ENCODE data around the gene NIF3L1.
"Not testable (repeated sequence)": the region's sequence is repeated elsewhere in the genome, so short reads cannot be mapped to it uniquely, and the experiment has no call there.

Gene NIF3L1

DNA sequence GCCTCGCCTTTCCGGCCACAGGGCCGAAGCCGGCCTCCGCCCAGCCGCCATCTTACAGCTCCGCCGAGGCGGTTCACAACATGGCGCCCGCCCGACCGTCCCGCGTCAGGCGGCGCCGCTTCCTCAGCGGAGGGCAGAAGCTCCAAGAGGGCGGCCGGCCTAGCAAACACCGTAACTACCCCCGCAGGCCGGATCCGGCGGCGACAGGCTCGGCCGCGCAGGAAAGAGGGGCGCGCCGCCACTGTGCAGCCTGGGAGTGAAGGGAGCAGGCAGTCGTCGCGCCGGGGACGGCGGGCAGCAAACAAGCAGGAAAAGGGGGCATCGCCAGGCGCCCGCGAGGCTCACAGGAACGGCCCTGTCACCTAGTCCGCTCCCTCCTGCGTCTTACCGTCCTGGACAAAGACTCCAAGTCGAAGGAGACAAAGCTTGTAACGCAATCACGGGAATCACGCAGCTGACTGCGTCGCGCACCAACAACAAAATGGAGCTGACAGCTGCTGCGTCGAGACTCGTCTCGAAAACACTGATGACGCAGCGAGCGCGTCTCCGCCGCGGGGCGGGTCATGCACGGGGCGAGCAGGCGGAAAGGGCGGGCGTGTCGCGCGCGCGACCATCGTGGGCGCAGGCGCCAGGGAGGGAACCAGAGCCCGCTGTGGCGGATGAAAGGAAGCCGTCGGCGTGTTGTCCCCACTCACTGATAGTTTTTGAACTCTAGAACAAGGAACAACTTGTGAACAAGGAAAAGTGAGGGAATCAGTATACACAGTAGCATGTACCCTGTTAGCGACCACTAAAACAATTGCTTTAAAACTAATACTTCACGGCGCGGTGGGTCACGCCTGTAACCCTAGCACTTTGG, 24.8 kb upstream of the NIF3L1 start, which contains the start of gene CLK1:
Gene CLK1, minus strand, starts transcription at position 483 of the 859 bp plus-strand sequence. CDS start 2,796 bp downstream, outside the sequence.
- DNase-seq, result peak; percentile 91
- in situ Hi-C loops (cut with MboI; ENCODE audit: low pct_unique_long_range_greater_than_20kb, low sequenced_read_pairs), result no loop called here

DNA sequence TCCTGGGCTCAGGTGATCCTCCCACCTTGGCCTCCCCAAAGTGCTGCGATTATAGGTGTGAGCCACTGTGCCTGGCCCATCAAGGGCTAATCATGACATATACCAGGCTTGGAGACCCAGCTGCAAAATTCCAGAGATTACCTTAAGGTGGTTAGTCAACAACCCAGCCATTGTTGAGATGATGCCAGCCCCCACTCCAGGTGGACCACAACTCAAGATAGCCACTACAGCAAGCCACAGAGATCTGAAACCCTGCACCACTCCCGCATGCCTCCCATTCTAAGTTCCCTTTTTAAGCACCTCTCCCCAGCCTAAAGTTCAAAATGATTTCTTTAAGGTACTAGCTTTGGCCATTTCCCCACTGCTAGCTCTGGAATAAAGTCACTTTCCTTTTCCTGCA, 20.2 kb upstream of the NIF3L1 start:
- peak; percentile 65 for DNase-seq
- in situ Hi-C loops (cut with MboI; ENCODE audit: low pct_unique_long_range_greater_than_20kb, low sequenced_read_pairs), result no loop called here

DNA sequence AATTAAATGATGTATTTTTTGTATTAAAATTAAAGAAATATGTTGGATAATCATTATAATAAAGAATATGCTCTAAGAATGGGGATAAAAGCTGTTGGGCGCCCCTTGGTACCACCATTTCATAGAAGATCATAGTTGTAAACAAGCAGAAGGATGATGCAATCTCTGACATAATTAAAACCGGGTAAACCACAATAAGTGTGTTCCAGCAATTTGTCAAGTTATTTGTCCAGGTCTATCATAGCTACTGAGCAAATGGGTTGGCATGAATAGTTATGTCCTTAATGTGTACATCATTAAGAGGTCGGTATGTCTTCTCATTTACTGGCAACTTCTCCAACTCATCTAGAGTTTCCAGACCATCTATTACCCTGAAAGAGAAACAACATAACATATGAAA, 18.0 kb upstream of the NIF3L1 start:
- in situ Hi-C loops (cut with MboI; ENCODE audit: low pct_unique_long_range_greater_than_20kb, low sequenced_read_pairs), result no loop called here

DNA sequence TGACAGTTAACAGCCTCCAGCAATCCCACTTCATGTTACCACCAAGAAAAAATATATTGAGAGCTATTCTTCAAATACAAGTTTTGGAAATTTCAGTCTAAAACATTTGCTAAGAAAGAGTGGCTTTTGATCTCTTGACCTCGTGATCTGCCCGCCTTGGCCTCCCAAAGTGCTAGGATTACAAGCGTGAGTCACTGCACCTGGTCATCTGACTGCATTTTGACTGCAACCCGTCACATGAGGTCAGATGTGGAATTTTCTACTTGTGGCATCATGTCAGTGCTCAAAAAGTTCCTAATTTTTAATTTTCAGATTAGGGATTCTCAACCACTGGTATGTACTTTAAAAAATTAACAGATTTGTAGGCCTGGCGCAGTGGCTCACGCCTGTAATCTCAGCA, 15.6 kb upstream of the NIF3L1 start:
- no peak for DNase-seq
- in situ Hi-C loops (cut with MboI; ENCODE audit: low pct_unique_long_range_greater_than_20kb, low sequenced_read_pairs), result no loop called here

More for the DNA sequence above, 18.0 kb upstream of the NIF3L1 start:
- DNase-seq, result no peak

DNA sequence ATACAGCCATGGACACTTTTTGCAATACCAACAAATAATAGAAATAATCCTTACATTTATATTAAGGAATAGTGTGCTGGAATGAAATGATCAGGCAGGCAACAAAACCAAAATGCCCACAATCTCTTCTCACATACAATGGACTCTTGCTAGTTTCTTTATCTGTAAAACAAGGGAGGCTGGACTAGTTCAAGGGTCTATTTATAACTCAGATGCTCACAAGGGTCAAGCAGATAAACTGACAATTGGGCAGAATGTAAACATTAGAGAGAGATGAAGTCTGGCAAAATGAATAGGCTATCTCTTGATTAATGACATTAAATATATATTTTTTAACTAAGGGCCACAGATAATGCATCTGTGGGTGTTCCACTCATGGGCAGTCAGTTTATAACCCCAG, 11.7 kb upstream of the NIF3L1 start:
- in situ Hi-C loops (cut with MboI; ENCODE audit: low pct_unique_long_range_greater_than_20kb, low sequenced_read_pairs), result no loop called here

DNA sequence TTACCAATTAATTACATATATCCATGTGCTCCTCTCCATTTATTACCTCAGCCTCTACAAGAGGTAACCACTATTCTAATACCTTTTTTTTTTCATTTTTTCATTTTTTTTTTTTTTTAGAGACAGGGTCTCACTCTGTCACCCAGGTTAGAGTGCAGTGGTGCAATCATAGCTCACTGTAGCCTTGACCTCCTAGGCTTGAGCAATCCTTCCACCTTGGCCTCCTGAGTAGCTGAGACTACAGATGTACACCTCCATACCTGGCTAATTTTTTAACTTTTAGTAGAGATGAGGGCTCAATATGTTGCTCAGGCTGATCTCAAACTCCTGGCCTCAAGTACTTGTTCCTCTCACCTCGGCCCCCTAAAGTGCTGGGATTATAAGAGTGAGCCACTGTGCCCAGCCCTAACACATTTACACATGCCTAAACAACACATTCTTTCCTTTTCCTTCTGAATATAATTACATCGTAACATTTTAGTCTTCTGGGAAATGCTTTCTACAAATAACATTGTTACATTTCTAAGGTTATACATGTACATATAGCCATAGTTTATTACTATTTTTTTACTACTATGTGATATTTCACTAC, 10.8 kb upstream of the NIF3L1 start:
- DNase-seq, result no peak
- in situ Hi-C loops (cut with MboI; ENCODE audit: low pct_unique_long_range_greater_than_20kb, low sequenced_read_pairs), result no loop called here

More for the DNA sequence above, 11.7 kb upstream of the NIF3L1 start:
- no peak for DNase-seq

DNA sequence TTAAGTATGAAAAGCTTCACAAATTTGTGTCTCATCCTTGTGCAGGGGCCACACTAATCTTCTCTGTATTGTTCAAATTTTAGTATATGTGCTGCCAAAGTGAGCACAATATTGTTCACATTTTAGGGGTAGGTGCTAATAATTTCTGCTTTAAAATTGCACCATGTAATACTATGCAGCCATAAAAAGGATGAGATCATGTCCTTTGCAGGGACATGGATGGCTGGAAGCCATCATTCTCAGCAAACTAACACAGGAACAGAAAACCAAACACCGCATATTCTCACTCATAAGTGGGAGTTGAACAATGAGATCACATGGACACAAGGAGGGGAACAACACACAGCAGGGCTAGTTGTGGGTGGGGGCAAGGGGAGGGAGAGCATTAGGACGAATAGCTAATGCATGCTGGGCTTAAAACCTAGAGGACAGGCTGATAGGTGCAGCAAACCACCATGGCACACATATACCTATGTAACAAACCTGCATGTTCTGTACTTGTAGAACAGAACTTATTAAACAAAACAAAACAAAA, 7.4 kb upstream of the NIF3L1 start:
- DNase-seq; in situ Hi-C loops (cut with MboI; ENCODE audit: low pct_unique_long_range_greater_than_20kb, low sequenced_read_pairs): not testable (repeated sequence)

DNA sequence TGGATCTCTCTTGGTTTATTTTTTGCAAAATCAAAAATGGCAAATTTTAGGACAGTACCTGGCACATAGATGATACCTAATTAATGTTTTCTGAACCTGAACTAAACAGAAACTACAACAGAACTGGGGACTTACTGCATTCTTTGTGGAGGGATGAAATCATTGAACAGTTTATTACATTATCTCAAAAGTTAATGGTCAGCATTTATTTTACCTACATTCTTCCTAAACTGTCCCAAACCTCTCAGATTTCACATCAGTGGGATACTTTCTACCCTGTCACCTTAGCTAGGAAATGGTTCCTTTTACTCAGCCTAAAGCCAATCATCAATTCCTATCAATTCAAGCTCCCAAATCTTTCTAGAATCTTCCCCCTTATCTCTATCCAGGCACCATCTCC, 10.3 kb downstream of the NIF3L1 start:
- in situ Hi-C loops (cut with MboI; ENCODE audit: low pct_unique_long_range_greater_than_20kb, low sequenced_read_pairs), result no loop called here

DNA sequence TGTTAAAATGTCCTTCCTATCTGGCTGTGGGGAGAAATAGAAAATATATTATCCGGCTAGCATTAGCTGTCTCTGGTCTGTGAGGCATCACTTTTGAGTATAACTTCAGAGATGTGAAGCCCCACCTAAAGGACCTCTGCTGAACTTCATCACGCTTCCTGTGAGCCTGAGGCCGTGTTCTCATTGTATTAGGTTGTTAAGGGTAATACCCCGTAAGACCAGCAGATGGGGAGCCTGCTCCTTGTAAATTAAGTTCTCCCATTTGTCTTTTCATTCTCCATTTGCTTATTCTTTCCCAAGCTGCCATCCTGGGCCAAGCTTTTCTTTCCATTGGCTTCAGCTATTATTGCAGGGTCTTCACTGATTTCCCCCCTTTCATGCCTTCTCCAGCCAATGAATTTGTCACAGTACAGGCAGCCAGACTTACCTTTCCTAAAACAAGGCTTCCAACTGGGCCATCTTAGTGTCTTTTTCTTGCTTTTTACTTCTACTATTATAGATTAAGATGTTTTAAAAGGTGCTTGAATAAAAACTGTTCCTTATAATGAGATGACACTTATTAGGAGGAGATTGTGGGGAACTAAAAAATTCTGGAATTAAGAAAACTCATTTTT, 12.4 kb downstream of the NIF3L1 start:
- DNase-seq, result peak; percentile 94
- in situ Hi-C loops (cut with MboI; ENCODE audit: low pct_unique_long_range_greater_than_20kb, low sequenced_read_pairs), result no loop called here

More for the DNA sequence above, 10.3 kb downstream of the NIF3L1 start:
- DNase-seq, result no peak

DNA sequence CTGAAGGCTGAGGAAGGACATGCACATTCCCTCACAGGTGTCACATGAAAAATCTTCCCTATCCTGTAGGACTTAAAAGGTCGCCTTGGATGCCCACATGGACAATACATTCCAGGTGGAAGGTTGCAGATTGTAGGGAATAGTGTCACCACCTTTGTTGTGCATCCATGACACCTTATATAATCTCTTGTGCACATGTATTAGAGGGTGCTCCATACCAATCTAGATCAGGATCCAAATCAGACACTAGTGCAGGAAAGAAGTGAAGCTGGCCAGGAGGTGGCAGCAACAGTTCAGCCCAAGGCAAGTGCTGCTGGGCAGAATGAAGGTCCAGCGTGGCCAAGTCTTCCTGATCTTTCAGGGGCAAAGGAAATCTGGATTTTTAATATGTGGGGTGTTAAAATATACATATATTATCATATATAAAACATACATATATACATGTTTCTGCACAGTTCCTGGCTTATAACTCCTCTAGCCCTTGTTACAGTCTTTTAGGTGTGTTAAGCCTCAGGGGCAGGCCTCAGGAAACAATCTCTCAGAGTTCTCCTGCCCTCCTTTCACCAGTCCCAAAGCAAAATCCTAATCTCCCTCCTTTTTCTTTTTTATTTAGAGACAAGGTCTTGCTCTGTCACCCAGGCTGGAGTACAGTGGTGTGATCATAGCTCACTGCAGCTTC, 16.6 kb downstream of the NIF3L1 start:
- in situ Hi-C loops (cut with MboI; ENCODE audit: low pct_unique_long_range_greater_than_20kb, low sequenced_read_pairs), result no loop called here

DNA sequence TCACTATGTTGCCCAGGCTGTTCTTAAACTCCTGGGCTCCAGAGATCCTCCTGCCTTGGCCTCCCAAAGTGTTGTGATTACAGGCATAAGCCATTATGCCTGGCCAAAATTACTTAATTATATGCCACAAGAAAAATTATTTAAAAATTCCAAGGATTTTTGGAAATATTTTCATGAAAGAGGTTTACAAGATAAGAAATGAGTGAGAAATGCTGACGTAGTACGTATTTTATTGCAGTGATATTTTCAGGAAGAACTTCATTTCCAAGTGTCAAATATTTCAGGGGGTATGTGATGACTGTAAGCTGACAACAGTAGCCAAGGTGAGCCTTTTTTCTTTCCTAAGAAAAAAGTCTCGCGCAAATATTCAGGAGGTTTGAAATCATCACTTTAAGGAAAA, 20.8 kb downstream of the NIF3L1 start:
- in situ Hi-C loops (cut with MboI; ENCODE audit: low pct_unique_long_range_greater_than_20kb, low sequenced_read_pairs), result no loop called here
- no peak for DNase-seq

More for the DNA sequence above, 16.6 kb downstream of the NIF3L1 start:
- DNase-seq, result peak; percentile 64

DNA sequence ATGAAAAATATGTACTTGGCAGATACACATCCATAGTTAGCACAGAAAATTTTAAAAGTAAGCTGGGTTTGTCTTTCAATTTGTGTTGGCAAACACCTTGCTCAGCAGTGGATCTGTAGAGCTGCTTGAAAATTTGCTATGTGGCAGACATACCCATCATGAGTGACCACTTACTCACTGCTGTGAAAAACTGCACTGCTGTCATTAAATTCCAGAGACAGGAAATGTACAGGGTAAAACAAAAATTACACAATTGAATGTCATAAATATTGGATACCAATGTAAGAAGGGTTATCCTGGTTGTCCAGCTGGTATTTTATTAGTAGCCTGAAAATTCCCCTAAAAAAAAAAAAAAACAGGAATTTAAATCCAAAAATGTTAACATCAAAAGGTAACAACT, 24.5 kb downstream of the NIF3L1 start:
- no peak for DNase-seq

DNA sequence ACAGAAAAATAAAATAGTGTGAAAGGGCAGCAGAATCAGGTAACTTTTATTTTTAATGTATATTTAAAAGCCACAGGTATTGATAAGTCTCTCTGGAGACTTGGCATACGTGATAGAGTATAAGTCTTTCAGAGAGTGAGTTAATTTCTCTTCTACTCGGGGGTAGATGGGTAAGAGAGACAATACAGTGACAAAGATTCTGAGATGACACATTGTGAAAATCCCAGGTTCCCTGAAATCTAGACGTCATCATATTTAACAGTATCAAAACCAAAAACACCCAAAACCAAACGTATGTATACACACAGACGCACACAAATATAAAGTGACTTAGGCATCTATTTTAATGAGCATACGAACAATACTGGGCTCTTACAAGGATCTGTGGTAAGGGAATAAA, 33.3 kb downstream of the NIF3L1 start:
- in situ Hi-C loops (cut with MboI; ENCODE audit: low pct_unique_long_range_greater_than_20kb, low sequenced_read_pairs), result no loop called here
- no peak for DNase-seq

More for the DNA sequence above, 24.5 kb downstream of the NIF3L1 start:
- in situ Hi-C loops (cut with MboI; ENCODE audit: low pct_unique_long_range_greater_than_20kb, low sequenced_read_pairs), result no loop called here

DNA sequence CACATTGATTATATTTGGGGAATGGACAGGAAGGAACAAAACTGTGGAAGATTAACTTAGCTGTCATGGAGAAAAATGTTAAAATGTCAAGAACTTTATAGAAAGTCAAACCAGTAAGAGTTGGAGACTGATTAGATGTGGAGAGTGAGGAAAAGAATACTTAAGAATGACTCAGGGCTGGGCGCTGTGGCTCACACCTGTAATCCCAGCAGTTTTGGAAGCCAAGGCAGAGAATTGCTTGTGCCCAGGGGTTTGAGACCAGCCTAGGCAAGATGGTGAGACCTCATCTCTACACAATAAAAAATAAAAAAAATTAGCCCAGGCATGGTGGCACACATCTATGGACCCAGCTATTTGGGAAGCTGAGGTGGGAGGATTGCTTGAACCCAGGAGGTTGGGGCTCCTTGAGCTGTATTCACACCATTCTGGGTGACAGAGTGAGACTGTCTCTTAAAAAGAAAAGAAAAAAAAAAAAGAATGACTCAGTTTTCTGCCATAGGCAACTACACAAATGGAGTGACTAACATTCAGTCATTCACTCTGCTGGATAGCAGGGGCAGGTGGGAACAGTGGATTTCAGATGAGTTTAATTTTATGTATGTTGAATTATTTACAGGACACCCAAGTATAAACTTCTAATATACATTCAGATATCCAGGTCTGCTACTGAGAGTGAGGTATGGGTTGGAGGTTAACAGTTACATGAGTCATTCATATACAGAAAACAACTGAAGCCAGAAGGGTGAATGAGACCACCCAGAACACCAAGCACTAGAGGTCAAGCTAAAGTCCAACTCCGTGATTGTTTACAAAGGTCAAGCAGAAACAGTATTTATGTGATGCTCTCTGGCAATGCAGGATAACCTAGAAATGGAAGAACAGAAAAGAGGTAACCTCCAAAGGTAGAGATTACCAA, 40.4 kb downstream of the NIF3L1 start:
- no peak for DNase-seq

DNA sequence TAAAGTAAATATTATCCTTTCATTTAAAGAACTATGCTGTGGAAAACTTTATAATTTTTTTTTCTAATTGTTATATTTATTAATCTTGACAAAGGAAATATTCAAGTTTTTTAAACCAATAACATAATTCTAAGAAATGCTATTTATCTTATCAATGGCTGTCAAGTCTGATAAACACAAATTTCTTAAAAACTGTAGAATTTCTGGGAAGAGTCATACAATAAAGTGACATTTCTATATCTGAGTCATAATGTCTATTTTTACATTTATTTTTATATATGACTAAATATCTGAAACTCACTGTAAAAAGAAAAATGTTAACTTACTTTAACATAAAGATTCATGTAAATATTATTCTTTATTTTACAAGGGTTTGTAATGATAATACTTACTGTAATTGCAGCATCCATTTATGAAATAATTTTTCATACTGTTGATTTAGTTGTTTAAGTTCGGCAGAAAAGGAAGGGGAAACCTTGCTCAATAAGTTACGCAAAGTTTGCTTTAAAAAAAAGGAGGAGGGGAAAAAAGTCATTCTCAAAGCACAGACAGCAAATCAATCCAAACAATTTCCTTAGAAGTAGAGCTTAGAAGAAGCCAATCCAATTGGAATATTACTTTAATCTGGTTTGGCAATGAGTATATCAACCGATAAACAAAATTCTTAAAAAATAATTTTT, 41.9 kb downstream of the NIF3L1 start:
- DNase-seq, result no peak
- in situ Hi-C loops (cut with MboI; ENCODE audit: low pct_unique_long_range_greater_than_20kb, low sequenced_read_pairs), result no loop called here

More for the DNA sequence above, 40.4 kb downstream of the NIF3L1 start:
- in situ Hi-C loops (cut with MboI; ENCODE audit: low pct_unique_long_range_greater_than_20kb, low sequenced_read_pairs), result no loop called here

DNA sequence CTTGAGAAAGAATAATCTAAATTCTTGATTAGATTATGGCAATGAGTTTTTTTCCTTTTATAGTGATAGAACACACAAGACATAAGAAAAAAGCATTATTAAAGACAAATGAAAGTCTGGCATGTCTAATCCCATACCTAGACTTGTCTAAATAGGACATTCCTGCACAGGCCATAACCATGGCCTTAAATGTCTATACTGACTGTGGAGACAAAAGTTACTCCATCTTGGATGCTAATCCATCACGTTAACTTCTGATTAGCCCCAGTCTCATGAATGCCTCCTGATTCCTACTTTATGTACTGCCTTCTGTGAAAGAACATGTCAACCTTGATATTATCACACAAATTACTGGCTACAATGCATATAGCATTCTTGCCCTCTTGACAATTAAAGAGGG, 50.7 kb downstream of the NIF3L1 start:
- in situ Hi-C loops (cut with MboI; ENCODE audit: low pct_unique_long_range_greater_than_20kb, low sequenced_read_pairs), result no loop called here
- no peak for DNase-seq

DNA sequence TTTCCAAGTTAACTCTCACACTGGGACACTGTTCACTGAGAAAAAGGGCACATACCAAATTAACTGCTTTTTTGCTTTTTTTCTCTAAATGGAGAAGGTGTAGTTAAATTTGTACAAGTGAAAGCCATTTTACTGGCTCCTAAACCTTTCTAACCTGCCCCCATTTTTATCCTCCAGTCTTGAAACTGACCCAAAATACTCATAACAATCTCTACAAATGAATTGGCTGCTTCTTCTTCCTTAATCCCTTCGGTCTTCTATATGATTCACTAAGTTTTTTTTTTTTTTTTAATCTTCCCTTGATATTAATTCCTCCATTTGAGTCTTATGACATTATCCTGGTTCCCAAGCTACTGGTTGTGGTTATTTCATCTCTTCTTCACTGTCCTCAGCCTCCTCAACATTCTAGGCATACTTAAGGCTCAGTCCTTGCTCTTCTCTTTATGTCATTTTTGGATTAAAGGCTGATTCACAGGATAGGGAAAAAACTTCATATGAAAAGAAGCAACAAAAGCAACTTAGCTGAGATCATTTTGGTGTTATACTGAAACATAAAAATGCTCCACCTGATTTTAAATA, 54.4 kb downstream of the NIF3L1 start:
- DNase-seq, result no peak
- in situ Hi-C loops (cut with MboI; ENCODE audit: low pct_unique_long_range_greater_than_20kb, low sequenced_read_pairs), result no loop called here
